MM.1S (cell line): ENCODE data around the gene SNN.

Experiments
- DNase-seq: peaks from one replicate; pipeline ENCODE4 v3.0.0-alpha.2; 2015
- H2AFZ ChIP-seq: fragments of 300-600 bp; sonication (generic); 2 replicates; pipeline ENCODE4 v1.6.0; 2016; ENCODE audit warnings: antibody characterized with exemption, low read length
- H3F3A ChIP-seq: fragments of 300-600 bp; sonication (generic); 2 replicates; pipeline ENCODE4 v1.6.1; 2016; ENCODE audit warnings: mild to moderate bottlenecking, antibody characterized with exemption, low read length, moderate library complexity, mixed read lengths; ENCODE audit not compliant: insufficient read depth
- H3K27ac ChIP-seq: fragments of 300-600 bp; sonication (generic); 2 replicates; pipeline ENCODE4 v1.5.1; 2016; ENCODE audit warnings: mild to moderate bottlenecking, low read length
- H3K27me3 ChIP-seq: fragments of 300-600 bp; sonication (generic); replicated peaks from 2 replicates; pipeline ENCODE4 v1.6.0; 2016; ENCODE audit warnings: low read length; ENCODE audit not compliant: insufficient read depth
- H3K36me3 ChIP-seq: fragments of 300-600 bp; sonication (generic); replicated peaks from 2 replicates; pipeline ENCODE4 v1.6.1; 2016; ENCODE audit warnings: mild to moderate bottlenecking, low read length, mixed read lengths; ENCODE audit not compliant: insufficient read depth
- H3K4me1 ChIP-seq: fragments of 300-600 bp; sonication (generic); 2 replicates; pipeline ENCODE4 v1.6.1; 2016; ENCODE audit warnings: low read length, mixed read lengths
- H3K4me2 ChIP-seq: fragments of 300-600 bp; sonication (generic); 2 replicates; pipeline ENCODE4 v1.6.0; 2016; ENCODE audit warnings: low read depth, low read length
- H3K4me3 ChIP-seq: fragments of 300-600 bp; sonication (generic); 2 replicates; pipeline ENCODE4 v1.5.1; 2016; ENCODE audit warnings: low read length, mixed read lengths
- H3K79me2 ChIP-seq: fragments of 300-600 bp; sonication (generic); 2 replicates; pipeline ENCODE4 v1.6.1; 2016; ENCODE audit warnings: mixed run types, low read length, mixed read lengths
- H3K9ac ChIP-seq: fragments of 300-600 bp; sonication (generic); 2 replicates; pipeline ENCODE4 v1.6.1; 2016; ENCODE audit warnings: low read length, mixed read lengths
- H3K9me2 ChIP-seq: fragments of 300-600 bp; sonication (generic); replicated peaks from 2 replicates; pipeline ENCODE4 v1.6.1; 2016; ENCODE audit warnings: mild to moderate bottlenecking, low read length, mixed read lengths; ENCODE audit not compliant: insufficient read depth
- H3K9me3 ChIP-seq: fragments of 300-600 bp; sonication (generic); replicated peaks from 2 replicates; pipeline ENCODE4 v1.6.1; 2016; ENCODE audit warnings: mild to moderate bottlenecking, low read length, mixed read lengths; ENCODE audit not compliant: insufficient read depth
- H4K20me1 ChIP-seq: fragments of 300-600 bp; sonication (generic); 2 replicates; pipeline ENCODE4 v1.6.1; 2016; ENCODE audit warnings: mild to moderate bottlenecking, low read length, moderate library complexity, mixed read lengths; ENCODE audit not compliant: insufficient read depth
- EZH2 ChIP-seq: fragments of 300-600 bp; sonication (generic); optimal IDR thresholded peaks from 2 replicates; pipeline ENCODE3; 2017; ENCODE audit warnings: low read depth, mild to moderate bottlenecking, antibody characterized with exemption, low read length, mixed read lengths
- EZH2phosphoT487 ChIP-seq: fragments of 300-600 bp; sonication (generic); IDR thresholded peaks from 2 replicates; pipeline ENCODE4 v1.6.1; 2018; ENCODE audit warnings: antibody characterized with exemption, low read length
- TF ChIP-seq, protein P1 (sequence below): fragments of 300-600 bp; sonication (generic); IDR thresholded peaks from 2 replicates; pipeline ENCODE4 v1.5.1; 2016; ENCODE audit warnings: antibody characterized with exemption, low read length, mixed read lengths

Gene SNN

DNA sequence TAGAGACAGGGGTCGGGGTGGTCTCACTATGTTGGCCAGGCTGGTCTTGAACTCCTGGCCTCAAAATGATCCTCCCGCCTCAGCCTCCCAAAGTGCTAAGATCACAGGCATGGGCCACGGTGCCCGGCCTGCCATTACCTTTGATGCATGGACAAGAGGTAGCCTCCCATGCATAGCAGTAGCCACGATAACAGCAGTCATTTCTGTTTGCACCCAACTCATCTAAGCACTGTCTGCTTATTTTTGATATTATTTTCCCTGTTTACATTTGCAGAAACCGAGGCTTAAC lies 37.5 kb upstream of the SNN start:
- peaks cover 13% of the 10 kb centered on the region for H3K4me1 ChIP-seq
- H4K20me1 ChIP-seq = no peaks in the 10 kb centered on the region
- H3F3A ChIP-seq = no peaks in the 10 kb centered on the region
- no peaks in the 10 kb centered on the region for H3K9me2 ChIP-seq
- no peak for TF ChIP-seq EZH2phosphoT487
- TF ChIP-seq, protein P1, sequence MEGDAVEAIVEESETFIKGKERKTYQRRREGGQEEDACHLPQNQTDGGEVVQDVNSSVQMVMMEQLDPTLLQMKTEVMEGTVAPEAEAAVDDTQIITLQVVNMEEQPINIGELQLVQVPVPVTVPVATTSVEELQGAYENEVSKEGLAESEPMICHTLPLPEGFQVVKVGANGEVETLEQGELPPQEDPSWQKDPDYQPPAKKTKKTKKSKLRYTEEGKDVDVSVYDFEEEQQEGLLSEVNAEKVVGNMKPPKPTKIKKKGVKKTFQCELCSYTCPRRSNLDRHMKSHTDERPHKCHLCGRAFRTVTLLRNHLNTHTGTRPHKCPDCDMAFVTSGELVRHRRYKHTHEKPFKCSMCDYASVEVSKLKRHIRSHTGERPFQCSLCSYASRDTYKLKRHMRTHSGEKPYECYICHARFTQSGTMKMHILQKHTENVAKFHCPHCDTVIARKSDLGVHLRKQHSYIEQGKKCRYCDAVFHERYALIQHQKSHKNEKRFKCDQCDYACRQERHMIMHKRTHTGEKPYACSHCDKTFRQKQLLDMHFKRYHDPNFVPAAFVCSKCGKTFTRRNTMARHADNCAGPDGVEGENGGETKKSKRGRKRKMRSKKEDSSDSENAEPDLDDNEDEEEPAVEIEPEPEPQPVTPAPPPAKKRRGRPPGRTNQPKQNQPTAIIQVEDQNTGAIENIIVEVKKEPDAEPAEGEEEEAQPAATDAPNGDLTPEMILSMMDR = no peak
- no peak for TF ChIP-seq EZH2
- no peak overlapping the region for H3K4me2 ChIP-seq
- no peaks in the 10 kb centered on the region for H3K27me3 ChIP-seq
- no peaks in the 10 kb centered on the region for H3K36me3 ChIP-seq
- no peak for DNase-seq
- H3K9me3 ChIP-seq = no peaks in the 10 kb centered on the region
- H3K9ac ChIP-seq = no peak overlapping the region
- H3K79me2 ChIP-seq = no peaks in the 10 kb centered on the region
- no peak overlapping the region for H3K27ac ChIP-seq
- H2AFZ ChIP-seq = no peak overlapping the region
- H3K4me3 ChIP-seq = no peak overlapping the region

DNA sequence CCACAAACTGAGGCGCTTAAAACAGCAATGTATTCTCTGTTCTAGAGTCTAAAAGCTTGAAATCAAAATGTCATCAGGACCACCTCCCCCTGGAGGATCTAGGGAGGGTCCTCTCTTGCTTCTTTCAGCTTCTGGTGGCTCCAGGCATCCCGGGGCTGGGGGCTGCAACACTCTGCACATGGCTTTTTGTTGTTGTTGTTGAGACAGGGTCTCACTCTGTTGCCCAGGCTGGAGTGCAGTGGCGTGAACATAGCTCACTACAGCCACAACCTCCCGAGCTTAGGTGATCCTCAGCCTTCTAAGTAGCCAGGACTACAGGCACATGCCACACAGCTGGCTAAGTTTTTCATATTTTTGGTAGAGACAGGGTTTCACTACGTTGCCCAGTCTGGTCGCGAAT lies 37.0 kb upstream of the SNN start:
- H3K79me2 ChIP-seq = no peaks in the 10 kb centered on the region
- H3K9me2 ChIP-seq = no peaks in the 10 kb centered on the region
- H4K20me1 ChIP-seq = no peaks in the 10 kb centered on the region
- H3F3A ChIP-seq = no peaks in the 10 kb centered on the region
- H3K4me1 ChIP-seq = peaks cover 12% of the 10 kb centered on the region
- no peak overlapping the region for H2AFZ ChIP-seq
- no peaks in the 10 kb centered on the region for H3K27me3 ChIP-seq
- H3K9me3 ChIP-seq = no peaks in the 10 kb centered on the region
- H3K4me3 ChIP-seq = no peak overlapping the region
- no peak for DNase-seq
- TF ChIP-seq EZH2phosphoT487 = no peak
- TF ChIP-seq, protein P1 = no peak
- no peak for TF ChIP-seq EZH2
- H3K36me3 ChIP-seq = no peaks in the 10 kb centered on the region
- no peak overlapping the region for H3K27ac ChIP-seq
- no peak overlapping the region for H3K9ac ChIP-seq
- no peak overlapping the region for H3K4me2 ChIP-seq

DNA sequence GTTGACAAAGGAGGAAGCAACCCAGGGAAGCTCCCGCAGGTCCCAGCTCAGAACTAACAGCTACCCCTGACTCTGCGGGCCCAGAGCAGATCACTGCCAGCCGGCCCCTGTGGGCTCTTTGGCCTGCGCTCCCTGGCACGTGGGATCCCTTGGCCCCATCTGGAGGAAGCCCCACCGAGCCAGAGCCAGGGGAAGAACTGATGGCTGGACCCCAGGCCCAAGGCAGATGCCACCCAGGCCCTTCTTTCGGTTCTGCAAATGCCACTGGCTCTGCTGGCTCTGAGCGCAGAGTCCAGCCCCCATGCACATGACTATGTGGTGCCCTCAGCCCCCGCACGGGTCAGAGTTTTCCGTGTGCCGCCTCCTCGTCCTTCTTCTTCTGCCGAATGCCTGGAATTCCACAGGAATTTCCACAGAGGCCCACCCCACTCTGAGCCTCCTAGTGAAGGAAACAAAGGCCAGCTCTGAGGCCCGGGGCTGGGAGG lies 35.8 kb upstream of the SNN start:
- Histone ChIP-seq H3K9ac (no peak overlapping the region), H3K27me3 (no peaks in the 10 kb centered on the region), H3F3A (no peaks in the 10 kb centered on the region), H3K4me1 (peaks cover 12% of the 10 kb centered on the region), H2AFZ (no peak overlapping the region), H4K20me1 (no peaks in the 10 kb centered on the region), H3K4me3 (no peak overlapping the region), H3K79me2 (no peaks in the 10 kb centered on the region), H3K9me3 (no peaks in the 10 kb centered on the region), H3K9me2 (no peaks in the 10 kb centered on the region), H3K36me3 (no peaks in the 10 kb centered on the region), H3K27ac (no peak overlapping the region), H3K4me2 (no peak overlapping the region)
- no peak for DNase-seq
- TF ChIP-seq, protein P1 = no peak

DNA sequence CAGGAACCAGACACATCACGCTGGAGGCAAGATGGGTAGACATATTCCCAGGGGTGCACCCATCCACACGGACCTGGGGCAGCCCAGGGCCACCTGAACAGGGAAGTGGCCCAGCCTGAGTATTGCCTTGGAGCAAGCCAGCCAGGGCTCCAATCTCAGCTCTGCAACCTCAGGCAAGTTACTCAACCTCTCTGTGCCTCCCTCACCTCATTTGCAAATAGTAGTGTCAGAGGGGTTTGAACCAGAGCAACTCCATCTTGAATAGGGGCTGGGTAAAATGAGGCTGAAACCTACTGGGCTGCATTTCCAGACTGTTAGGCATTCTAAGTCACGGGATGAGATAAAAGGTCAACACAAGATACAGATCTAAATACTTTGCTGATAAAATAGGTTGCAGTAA lies 35.1 kb upstream of the SNN start:
- Histone ChIP-seq H3F3A (no peaks in the 10 kb centered on the region), H3K27ac (no peak overlapping the region), H2AFZ (no peak overlapping the region), H4K20me1 (no peaks in the 10 kb centered on the region), H3K27me3 (no peaks in the 10 kb centered on the region), H3K4me3 (no peak overlapping the region), H3K9me3 (no peaks in the 10 kb centered on the region), H3K36me3 (no peaks in the 10 kb centered on the region), H3K4me1 (peaks cover 12% of the 10 kb centered on the region), H3K79me2 (no peaks in the 10 kb centered on the region), H3K9ac (no peak overlapping the region), H3K4me2 (no peak overlapping the region), H3K9me2 (no peaks in the 10 kb centered on the region)
- TF ChIP-seq, protein P1 = no peak
- TF ChIP-seq EZH2phosphoT487 (no peak), EZH2 (no peak)
- DNase-seq = no peak
